HG02938 (cell line): ENCODE results near the gene CNKSR3.
A peak's percentile ranks its signal among the peaks of the same experiment; 100 is the strongest.
"Not testable (repeated sequence)": the region's sequence is repeated elsewhere in the genome, so short reads cannot be mapped to it uniquely, and the experiment has no call there.

ENCODE experiments used
- ATAC-seq: cut with Tn5 transposase; IDR thresholded peaks from one replicate; pipeline ENCODE4 v1.9.1; 2021; ENCODE audit warnings: mild to moderate bottlenecking, moderate library complexity; ENCODE audit not compliant: unreplicated experiment

Gene CNKSR3

GRCh38 chr6:154510144-154510905 lies at the start of gene CNKSR3:
Gene CNKSR3, minus strand, starts transcription at chr6:154510685. Its CDS starts 571 bp downstream, at chr6:154510114.
- ATAC-seq, result peak; percentile 60

- no peak for ATAC-seq
These were observed 48.5 kb upstream of the CNKSR3 start for GRCh38 chr6:154558984-154559383.

GRCh38 chr6:154558513-154558912 lies 48.0 kb upstream of the CNKSR3 start:
- ATAC-seq, result no peak

GRCh38 chr6:154555073-154555677 lies 44.7 kb upstream of the CNKSR3 start:
- no peak for ATAC-seq

GRCh38 chr6:154554491-154554890 lies 44.0 kb upstream of the CNKSR3 start:
- no peak for ATAC-seq

- no peak for ATAC-seq
These were observed 40.3 kb upstream of the CNKSR3 start for GRCh38 chr6:154550779-154551178.

- ATAC-seq, result no peak
These were observed 38.7 kb upstream of the CNKSR3 start for GRCh38 chr6:154549179-154549578.

- ATAC-seq, result no peak
These were observed 37.8 kb upstream of the CNKSR3 start for GRCh38 chr6:154548130-154548830.

- ATAC-seq, result no peak
These were observed 33.1 kb upstream of the CNKSR3 start for GRCh38 chr6:154543628-154544027.

GRCh38 chr6:154542747-154543146 lies 32.3 kb upstream of the CNKSR3 start:
- ATAC-seq, result no peak

GRCh38 chr6:154541837-154542236 lies 31.4 kb upstream of the CNKSR3 start:
- not testable (repeated sequence) for ATAC-seq

GRCh38 chr6:154539593-154540269 lies 29.2 kb upstream of the CNKSR3 start:
- ATAC-seq, result no peak

GRCh38 chr6:154538640-154539191 lies 28.2 kb upstream of the CNKSR3 start:
- ATAC-seq, result no peak

GRCh38 chr6:154537511-154538325 lies 27.2 kb upstream of the CNKSR3 start:
- no peak for ATAC-seq

GRCh38 chr6:154536999-154537398 lies 26.5 kb upstream of the CNKSR3 start:
- no peak for ATAC-seq

GRCh38 chr6:154536255-154536654 lies 25.8 kb upstream of the CNKSR3 start:
- no peak for ATAC-seq

- ATAC-seq, result no peak
These were observed 25.4 kb upstream of the CNKSR3 start for GRCh38 chr6:154535851-154536250.

- no peak for ATAC-seq
These were observed 24.7 kb upstream of the CNKSR3 start for GRCh38 chr6:154535147-154535546.

- ATAC-seq, result no peak
These were observed 24.0 kb upstream of the CNKSR3 start for GRCh38 chr6:154534531-154534930.

- no peak for ATAC-seq
These were observed 21.9 kb upstream of the CNKSR3 start for GRCh38 chr6:154532426-154532825.
